ENCODE results near the gene KIF1B.
"Not testable (repeated sequence)": the region's sequence is repeated elsewhere in the genome, so short reads cannot be mapped to it uniquely, and the experiment has no call there.

KIF1B gene

DNA sequence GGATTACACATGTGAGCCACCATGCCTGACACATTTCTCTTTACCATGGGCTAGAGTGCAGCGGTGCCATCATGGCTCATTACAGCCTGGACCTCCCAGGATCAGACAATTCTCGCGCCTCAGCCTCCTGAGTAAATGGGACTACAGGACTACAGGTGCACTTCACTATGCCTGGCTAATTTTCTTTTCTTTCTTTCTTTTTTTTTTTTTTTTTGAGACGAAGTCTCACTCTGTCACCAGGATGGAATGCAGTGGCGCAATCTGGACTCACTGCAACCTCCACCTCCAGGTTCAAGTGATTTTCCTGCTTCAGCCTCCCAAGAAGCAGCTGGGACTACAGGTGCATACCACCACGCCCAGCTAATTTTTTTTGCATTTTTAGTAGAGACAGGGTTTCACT lies 14.8 kb upstream of the KIF1B start:
- no peak for DNase-seq (ENCODE audit: low read depth)

DNA sequence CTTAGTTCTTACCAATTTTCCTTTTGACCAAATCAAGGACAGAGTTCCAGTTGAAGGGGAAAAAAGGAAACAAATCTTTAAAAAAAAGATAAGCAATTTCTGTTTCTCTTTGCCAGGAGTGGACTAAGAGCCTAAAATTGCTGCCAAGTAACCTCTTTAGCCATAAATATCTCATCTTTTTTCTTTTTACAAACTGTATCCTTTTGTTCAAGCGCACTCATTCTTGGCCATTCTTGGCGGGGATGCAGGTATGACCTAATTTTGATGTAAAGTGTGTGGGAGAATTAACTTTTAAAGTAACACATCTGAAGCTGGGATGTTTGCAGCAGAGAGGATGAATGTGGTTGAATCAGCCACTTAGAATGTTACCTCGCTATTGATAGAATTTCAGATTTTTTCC lies 13.4 kb upstream of the KIF1B start:
- DNase-seq (ENCODE audit: low read depth), result no peak

DNA sequence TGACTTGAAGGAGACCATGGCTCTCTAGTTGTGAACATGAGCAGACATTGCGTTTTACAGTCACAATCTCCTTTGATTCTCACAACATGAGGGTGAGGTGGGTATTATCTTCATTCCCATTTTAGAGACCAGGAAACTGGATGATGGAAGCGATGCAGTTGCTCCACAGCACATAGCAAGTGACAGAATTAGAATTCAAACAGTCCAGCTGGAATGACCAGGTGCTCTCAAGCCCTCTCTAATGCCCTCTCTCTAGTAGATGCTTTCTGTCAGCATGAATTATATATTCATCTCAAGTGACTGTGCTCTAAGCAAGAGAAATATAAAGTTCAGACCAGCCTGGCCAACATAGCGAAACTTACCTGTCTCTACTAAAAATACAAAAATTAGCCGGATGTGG lies 9.8 kb upstream of the KIF1B start:
- DNase-seq (ENCODE audit: low read depth), result no peak

DNA sequence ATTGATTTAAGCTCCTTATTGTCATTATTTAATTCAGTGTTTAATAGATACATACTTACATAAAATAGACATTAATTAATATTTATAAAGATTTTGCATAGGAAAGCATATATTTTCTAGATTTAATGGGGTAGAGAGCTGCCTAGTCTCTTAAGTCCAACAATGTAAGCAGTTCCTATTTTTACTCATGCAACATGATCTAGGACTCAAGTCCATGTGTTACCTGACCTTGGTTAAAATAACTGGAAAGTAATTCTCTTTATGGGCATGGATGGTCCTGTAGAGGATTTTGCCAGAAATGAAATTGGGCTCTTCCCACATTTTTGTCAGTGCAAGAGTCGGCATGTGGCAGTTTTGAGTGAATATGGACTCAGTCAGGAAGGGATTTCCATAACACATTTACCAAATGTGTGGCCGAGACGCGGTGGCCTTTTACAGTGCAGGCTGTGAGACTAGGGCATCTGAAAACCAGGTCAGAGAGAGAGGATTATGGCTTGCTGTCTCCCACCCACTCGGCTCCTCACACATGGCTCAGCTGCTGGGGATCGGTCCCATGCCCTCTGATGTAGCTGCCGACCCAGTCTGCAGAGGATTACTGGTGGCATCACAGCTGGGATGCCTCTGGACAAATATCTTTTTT lies 6.2 kb upstream of the KIF1B start:
- no peak for DNase-seq (ENCODE audit: low read depth)

DNA sequence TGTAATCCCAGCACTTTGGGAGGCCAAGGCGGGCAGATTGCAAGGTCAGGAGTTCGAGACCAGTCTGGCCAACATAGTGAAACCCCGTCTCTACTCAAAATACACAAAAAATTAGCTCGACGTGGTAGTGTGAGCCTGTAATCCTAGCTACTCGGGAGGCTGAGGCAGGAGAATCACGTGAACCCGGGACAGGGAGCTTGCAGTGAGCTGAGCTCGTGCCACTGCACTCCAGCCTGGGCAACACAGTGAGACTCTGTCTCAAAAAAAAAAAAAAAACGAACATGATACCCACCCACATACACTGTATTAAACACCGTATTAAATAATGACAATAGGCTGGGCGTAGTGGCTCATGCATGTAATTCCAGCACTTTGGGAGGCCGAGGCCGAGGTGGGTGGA lies 5.2 kb upstream of the KIF1B start:
- DNase-seq (ENCODE audit: low read depth), result not testable (repeated sequence)

DNA sequence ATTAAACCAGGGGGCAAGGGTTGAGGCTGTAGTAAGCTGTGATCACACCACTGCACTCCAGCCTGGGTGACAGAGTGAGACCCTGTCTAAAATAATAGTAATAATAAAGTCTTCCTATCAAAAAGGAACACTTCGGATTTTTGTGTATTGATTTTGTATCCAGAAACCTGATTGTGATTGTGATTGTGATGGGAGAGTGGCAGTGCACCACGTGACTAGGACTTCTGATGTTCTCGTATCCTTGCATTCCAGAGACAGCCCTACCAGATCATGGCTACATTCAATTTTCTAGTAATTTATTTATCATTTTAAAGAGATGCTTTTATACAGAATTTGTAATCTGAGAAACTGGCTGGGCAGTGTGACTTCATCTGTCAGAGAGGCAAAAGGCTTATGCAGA lies 2.6 kb upstream of the KIF1B start:
- no peak for DNase-seq (ENCODE audit: low read depth)

DNA sequence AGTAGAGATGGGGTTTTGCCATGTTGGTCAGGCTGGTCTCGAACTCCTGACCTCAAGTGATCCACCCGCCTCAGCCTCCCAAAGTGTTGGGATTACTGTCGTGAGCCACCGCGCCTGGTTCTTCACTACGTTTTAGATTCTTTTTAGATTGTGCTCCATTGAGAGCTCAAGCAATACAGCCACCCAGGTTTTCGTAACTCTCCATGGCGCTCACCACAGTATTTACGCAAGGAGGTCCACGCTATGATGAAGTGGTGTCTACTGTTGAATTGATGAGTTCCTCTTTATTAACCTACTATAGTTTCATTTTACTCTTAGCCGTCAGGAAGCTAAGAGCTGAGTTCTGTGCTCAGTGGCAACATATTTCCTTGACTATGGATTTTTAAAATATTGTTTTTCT lies 1.8 kb upstream of the KIF1B start:
- DNase-seq (ENCODE audit: low read depth), result no peak

DNA sequence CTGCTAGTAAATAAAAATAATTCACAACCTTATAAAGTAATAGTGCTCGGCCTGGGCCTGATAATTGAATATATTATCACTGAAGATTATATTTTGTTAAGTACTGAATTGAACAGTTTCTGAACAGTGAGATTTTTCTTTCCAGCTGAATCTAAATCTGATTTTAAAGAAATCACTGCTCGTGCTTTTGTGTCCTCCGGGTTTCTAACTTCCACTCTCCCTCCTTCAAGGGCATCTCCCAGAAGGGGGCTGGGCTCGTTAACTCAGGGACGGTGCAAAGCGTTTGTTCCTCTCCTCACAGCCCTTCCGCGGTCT lies 823 bp upstream of the KIF1B start:
- no peak for DNase-seq (ENCODE audit: low read depth)

DNA sequence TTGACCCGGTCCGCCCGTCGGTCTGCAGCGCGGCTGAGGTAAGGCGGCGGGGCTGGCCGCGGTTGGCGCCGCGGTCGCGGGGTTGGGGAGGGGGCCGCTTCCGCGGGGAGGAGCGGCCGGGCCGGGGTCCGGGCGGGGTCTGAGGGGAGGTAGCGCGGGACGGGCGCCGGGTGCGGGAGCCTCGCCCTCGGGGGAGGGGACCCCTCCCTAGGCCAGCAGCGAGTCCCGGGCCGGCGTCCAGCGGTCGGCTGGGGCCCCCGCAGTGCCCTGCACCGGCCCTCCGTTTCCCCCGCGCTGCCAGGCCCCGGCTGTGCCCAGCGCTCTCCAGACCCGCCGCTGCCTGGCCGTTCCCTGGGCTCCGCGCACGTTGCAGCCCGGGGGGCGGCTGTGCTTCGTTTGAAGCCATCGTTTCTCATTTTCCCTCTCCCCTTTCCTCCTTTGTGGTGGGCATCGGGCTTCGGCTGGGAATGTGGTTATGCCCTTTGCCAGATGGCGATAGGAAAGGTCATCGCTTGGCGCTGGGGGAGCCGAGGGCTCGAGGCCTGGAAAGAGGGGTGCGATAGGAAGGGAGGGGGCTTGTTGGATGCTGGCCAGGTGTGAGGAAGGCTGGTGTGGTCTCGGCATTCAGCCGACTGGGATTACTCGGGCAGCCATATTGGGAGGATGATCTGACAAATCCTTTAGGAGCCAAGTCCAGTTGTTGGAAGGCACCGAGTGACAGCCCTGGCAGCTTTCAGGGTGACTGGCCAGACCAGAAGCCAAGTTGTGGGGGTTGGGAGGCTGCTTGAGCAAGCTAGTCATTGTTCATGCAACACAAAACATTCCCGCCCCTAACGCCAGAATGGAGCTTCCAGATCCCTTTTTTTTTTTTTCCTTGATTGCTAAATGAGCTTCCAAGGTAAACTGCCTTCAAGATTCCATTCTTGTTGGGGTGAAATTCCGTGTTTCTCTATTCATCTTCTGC lies 753 bp downstream of the KIF1B start:
- DNase-seq (ENCODE audit: low read depth), result no peak

DNA sequence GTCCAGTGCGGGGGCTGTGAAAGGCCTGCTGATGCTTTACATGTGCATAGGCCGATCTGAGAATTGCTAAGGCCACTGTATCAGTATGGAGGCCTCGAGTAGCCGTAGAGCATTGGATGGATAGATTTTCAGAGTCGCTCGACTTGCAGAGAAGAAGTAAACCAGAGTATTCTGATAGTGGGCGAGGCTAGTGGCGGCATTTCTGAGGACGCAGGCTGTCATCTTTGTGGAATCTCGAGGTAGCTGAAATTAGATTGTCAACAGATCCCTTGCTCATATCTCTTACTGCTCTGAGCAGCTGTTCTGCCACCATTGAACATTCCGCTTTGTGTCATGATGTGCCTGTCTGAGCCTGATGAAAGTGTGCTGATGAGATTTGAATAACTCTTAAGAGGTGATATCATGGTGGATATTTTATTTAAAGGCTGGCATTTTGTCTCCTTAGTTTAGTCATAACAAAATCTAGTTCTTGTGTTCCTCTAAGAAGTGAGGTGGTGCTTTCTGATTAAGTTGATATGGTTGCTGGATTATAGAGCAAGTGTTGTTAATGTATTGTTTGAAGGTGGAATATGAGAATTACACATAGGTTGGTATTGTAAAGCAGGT lies 1.5 kb downstream of the KIF1B start:
- DNase-seq (ENCODE audit: low read depth), result no peak

DNA sequence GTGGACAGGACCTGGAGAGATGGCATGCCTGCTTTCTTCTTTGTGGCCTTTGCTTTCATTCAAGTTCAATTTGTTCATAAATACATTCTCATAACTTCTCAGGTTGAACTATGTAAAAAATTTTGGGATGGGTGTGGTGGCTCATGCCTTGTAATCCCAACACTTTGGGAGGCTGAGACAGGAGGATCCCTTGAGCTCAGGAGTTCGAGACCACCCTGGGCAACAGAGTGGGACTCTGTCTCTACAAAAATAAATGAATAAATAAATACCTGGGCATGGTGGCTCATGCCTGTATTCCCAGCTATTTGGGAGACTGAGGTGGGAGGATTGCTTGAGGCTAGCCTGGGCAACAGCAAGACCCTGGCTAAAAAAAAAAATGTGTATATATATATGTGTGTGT lies 2.1 kb downstream of the KIF1B start:
- DNase-seq (ENCODE audit: low read depth), result no peak

DNA sequence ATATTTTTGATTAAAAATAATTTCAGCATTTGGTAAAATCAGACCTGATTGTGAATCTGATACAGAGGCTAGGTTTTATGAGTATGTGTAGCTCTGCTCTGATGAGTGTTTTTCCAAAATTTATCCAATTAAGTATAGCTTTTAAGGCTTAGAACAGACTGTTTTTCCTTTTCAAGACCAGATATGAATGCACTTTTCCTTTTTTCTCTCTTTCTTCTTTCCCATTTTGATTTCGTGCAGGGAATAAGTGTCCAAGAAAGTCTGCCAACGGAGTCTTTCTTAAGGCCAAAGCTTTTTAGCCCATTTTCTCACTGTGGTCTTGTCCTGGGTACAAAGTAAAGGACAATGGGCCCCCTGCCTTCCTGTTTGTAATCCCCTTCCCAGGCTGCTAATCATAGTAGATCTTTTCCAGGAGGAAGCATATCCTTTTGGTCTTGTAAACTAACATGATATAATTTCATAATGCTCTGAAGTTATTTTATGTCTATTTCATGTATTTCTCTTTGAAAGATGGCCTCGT lies 2.9 kb downstream of the KIF1B start:
- DNase-seq (ENCODE audit: low read depth), result no peak

DNA sequence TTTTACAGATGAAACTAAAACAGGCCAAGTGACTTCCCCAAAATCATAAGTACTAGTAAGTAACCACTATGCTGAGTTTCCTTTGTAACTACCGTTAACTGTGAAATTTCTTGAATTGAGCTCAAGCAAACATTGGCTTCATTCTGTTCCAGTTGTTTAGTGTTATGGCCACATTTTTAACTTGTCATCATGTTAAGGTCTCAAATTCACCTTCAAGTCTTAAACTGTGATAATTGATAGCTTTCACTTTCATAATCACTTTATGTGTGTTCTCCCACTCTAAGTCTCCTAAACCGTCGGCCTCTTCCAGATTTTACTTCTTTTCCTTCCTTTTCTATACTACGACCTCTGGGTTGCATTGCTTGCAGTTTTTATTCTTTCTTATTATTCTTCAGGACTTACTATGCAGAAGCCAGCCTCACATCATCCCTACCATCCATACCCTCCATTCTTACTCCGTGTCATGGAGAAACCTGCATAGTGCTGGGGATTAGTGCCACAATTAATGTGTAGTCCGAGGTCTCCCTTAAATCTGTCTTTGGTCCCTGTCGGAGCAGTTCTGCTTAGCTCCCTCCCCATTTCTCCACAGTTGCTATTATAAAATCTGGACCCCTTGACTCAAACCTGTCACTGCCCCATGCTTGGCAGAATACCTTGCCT lies 5.8 kb downstream of the KIF1B start:
- no peak for DNase-seq (ENCODE audit: low read depth)

DNA sequence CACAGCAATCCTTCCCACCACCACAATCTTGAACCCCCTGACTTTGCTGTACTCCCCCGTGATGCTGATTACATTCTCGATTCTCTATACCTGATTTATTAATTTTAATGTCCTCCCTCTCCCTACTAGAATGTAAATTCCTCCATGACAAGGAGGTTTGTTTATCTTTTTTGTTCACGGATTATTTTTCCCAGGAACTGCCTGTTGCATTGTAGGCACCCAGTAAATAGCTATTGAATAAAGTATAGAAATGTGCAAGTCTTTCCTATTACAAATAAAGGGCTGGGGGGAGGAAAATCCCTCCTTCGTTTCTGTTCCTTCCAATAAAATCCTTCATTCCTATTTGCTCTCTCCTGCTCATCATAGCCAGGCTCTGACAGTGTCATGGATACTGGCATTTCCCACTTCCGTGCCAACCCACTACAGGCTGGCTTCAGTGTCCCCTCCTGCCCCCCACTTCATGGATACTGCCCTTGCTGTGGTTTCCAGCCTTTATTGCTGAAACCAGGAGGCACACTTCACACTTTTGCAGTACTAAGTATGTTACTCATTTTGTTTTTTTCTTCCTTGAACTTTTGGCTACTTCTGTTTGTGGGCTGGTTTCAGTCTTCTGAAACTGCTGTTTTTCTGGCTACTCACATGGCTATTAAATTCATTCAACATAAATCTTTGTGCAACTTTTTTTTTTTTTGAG lies 7.5 kb downstream of the KIF1B start:
- no peak for DNase-seq (ENCODE audit: low read depth)

DNA sequence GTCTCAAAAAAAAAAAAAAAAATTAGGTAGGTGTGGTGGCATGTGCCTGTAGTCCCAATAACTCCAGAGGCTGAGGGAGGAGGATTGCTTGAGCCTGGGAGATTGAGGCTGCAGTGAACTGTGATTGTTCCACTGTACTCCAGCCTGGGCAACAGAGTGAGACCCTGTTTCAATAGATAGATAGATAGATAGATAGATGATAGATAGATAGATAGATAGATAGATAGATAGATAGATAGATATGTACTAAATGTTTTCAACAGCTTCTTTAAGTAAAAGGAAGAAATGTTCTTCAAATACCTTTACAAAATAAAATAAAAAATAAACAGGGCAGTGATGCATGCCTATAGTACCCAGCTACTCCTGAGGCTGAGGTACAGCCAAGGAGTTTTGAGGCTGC lies 9.8 kb downstream of the KIF1B start:
- no peak for DNase-seq (ENCODE audit: low read depth)

DNA sequence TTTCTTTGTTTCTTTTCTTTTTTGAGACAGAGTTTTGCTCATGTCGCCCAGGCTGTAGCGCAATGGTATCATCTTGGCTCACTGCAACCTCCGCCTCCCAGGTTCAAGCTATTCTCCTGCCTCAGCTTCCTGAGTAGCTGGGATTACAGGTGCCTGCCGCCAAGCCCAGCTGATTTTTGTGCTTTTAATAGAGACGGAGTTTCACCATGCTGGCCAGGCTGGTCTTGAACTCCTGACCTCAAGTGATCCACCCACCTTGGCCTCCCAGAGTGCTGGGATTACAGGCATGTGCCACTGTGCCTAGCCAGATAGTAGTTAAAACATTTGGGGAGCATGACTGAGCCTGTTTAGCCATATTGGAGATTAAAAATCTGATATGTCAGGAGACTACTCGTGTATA lies 10.3 kb downstream of the KIF1B start:
- DNase-seq (ENCODE audit: low read depth), result not testable (repeated sequence)

DNA sequence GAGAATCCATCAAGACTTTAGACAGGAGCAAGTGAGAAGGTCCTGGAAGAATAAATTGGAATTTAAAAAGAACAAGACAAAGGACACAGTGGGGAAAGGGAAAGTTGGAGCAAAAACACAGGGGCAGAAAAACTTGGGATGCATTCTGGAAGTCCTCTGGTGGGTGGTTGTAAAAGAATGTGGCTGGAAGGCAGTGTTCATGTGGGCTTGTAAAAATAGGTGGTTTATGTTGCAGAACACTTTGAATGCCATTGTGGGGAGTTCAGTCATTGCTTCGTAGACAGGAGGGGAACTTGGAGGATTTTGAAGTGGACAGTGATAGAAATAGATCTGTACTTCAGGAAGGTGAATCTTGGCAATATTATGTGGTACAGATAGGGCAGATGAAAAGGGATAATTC lies 15.2 kb downstream of the KIF1B start:
- DNase-seq (ENCODE audit: low read depth), result no peak

DNA sequence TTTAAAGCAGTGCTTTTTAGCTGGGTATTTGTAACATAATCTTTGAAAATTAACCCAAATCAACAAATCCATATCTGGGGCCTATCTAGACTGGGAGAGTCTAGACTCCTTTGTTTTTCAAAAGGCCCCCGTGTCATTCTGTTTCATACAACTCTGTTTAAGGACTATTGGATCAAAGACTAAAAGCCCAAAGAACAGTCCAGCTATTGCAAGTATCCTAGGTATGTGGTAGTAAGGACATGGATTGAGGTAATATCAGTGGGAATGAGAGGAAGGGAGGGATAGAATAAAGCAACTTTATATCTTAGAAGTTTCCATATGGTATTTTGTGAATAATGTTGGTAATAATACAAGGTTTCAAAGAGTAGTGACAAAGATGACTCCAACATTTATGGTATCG lies 18.2 kb downstream of the KIF1B start:
- no peak for DNase-seq (ENCODE audit: low read depth)

DNA sequence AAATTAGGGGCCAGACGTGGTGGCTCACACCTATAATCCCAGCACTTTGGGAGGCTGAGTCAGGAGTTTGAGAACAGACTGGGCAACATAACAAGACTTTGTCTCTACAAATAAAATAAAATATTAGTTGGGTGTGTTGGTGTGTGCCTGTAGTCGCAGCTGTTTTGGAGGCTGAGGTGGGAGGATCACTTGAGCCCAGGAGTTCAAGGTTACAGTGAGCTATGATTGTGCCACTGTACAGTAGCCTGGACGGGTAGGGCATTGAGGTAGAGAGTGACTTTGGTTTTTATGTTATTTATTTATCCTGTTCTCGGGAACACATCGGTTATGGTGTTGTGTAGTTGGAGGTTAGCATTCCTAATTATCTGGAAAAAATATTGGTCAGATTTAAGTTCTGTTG lies 19.5 kb downstream of the KIF1B start:
- DNase-seq (ENCODE audit: low read depth), result no peak

DNA sequence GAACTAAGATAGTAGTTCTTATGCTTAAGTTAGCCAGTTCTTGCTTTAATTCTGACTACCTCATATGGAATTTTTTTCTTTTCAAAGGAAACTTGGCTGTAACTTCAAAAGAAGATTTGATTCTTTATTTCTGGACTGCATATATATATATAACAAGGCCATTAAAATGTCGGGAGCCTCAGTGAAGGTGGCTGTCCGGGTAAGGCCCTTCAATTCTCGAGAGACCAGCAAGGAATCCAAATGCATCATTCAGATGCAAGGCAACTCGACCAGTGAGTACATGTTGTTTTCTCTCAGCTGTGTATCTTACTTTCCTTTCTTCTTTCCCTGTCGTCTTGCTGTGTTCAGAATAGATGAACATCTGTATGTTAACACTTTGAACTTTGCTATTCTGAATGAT lies 21.8 kb downstream of the KIF1B start:
- DNase-seq (ENCODE audit: low read depth), result no peak

DNA sequence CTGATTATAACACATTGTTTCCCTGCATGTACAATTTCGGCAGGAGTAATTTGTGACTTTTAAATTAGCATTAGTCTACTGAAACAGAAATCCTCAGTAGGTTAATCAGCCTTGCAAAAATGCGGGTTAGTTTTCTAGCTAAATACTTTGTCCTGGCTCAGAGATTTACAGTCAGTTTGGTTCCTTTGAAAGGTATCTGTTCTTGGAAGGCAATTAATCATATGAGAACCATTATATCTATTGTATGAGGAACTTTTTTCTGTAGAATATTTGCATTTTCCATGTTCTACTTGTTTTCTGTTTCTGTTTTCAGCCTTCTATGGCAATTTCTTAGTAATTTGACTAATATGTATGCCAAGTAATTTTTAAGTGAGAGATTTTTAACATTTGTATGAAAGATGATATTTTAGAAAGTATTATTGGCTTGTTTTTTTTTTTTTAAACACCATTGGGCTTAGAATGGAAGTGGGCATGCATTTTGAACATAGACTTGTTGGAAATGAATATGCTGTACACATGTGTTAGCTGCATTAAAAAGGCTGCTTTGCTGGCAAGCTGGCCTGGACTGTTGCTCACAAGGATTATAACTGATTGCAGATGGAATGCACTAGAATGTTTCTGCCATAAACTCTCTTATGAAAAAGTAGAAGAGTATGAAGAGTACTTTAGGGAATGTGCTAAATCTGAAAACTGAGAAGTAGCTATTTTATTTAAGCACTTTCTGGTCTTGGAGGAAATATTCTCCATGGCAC lies 26.2 kb downstream of the KIF1B start:
- no peak for DNase-seq (ENCODE audit: low read depth)

All from stimulated activated CD4-positive, alpha-beta T cell treated with anti-CD3 and anti-CD28 coated beads, Interleukin-2, amount 100 ng/mL, for 4 hours (primary cell).